Left ventricle myocardium superior (tissue), 1 donor: ENCODE data around the gene TSPAN9. TPM values are rescaled to one million over a fixed set of nuclear protein-coding genes. Genes with fewer than 3 reads are reported as not detected.

Source experiments
- ATAC-seq: fragments of 200-7000 bp; cut with Tn5 transposase; one replicate; pipeline ENCODE4 v1.9.1; 2020; ENCODE audit warnings: mild to moderate bottlenecking, moderate library complexity
- DNase-seq: peaks from one replicate; pipeline ENCODE4 v3.0.0-alpha.2; 2020
- intact Hi-C: fragments of 100-400 bp; cut with micrococcal nuclease; formaldehyde crosslinking; loops from one replicate; pipeline ENCODE4 v1.11.0; 2022
- total RNA-seq: library from RNA; stranded (reverse); fragmentation: NEBNext Ultra II Directional; extraction: Animal tissue kit (Norgen Biotek cat#: 25700); gene quantifications from one replicate; pipeline ENCODE4 v1.2.1, GENCODE V29; 2021
- donor health status: DM: no; HTN: yes; CAD: no; lungs with severe emphysema.

TSPAN9 gene
- total RNA-seq, 1 donor from 2014 or later: 159 TPM

- ATAC-seq (no peak), DNase-seq (no peak)
- intact Hi-C loops: no loop called here
Measured at GRCh38 chr12:3243376-3244084, 166.4 kb downstream of the TSPAN9 start.

GRCh38 chr12:3244219-3244750 lies 167.1 kb downstream of the TSPAN9 start:
- peak; percentile 9 for ATAC-seq
- no peak for DNase-seq
- intact Hi-C loops: no loop called here

GRCh38 chr12:3246253-3246652 lies 169.1 kb downstream of the TSPAN9 start:
- intact Hi-C loops: no loop called here
- no peak for DNase-seq
- no peak for ATAC-seq

DNA sequence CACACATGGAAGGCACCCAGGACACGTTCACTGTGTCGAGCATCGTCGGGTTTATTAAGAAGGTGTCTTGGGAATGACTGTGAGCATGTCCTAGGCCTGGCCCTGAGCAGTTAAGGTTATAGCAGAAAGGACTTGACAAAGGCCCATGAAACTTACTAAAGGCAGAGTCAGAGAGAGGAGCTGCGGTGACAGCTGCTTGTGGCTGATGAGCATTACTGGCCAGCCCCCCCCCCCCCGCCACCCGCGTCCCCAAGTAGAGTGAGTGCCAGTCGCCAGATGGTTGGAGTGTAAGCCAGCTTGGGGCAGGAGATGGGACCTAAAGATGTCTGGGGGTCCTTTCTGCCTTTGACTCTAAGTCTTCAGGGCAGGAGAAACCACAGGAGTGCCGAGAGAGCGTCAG lies 169.9 kb downstream of the TSPAN9 start:
- DNase-seq (no peak), ATAC-seq (no peak)
- intact Hi-C loops: no loop called here

DNA sequence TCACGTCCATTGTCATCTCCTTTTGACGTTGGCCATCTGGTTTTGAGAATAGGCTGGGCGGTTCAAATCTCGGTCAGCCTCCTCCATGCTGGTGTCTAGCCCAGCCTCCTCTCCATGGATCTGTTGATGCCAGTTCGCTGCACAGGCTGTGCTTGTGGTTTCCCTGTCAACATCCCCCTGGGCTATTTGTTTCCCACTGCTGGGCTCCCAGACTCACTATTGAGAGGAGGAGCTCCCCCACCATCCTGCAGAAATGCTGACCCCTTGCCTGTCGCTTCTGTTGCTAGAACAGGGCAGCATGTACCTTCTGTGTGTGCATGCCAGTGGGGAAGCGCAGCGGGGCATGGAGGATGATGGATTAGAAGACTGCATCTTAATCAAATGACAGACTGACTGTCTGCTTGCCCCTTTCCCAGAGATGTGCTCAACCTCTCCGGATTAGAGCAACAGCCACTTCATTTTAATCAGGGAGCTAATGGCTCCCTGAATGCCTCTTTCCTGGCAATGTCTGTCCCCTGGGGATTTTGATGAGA lies 170.5 kb downstream of the TSPAN9 start:
- intact Hi-C loops: no loop called here
- DNase-seq (no peak), ATAC-seq (no peak)

- DNase-seq (no peak), ATAC-seq (no peak)
- intact Hi-C loops: no loop called here
Measured at GRCh38 chr12:3249081-3249800, 172.1 kb downstream of the TSPAN9 start.

DNA sequence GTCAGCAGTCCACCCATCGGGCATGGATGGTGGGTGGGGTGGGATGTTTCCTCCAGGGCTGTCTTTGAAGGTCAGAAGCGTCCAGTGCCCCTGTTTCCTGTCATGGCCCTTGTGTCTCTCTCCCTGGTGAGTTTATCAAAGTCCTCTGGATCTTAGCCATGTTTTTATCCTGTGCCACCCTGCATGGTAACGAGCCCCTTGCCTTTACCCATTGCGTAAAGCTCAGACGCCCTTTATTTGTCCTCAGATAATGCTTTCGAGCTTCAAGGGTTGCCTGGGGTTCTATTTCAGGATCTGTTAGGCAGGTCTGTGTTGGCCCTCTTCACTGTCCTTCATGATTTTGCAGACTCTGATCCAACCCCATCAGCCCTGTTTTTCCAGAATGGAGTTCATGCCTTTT lies 172.9 kb downstream of the TSPAN9 start:
- DNase-seq (no peak), ATAC-seq (peak; percentile 65)
- intact Hi-C loops: loop anchor here (10.0 kb wide), 1 partner anchor 45 kb away; no protein-coding TSS in a partner anchor

DNA sequence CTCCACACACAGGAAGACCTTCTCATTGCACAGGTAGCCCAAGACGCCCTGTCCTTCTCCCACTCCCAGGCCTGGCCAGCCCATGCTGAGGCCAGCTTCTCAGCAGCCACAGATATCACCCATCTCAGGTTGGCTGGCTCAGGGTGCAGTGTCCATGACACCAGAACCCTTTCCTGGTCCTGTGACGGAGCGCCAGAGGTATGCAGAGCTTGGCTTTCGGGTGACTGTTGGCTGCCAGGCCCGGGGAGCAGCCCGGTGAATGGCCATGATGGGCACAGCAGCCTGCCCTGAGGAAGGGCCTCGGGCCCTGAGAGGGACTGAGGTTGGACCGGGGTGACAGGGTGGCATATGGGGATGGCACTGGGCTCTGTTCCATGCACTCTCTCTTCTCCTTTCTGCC lies 173.4 kb downstream of the TSPAN9 start:
- DNase-seq (peak; percentile 88), ATAC-seq (peak; percentile 65)
- intact Hi-C loops: loop anchor here (10.0 kb wide), 1 partner anchor 46 kb away; no protein-coding TSS in a partner anchor

- DNase-seq (no peak), ATAC-seq (no peak)
- intact Hi-C loops: loop anchor here (10.0 kb wide), 1 partner anchor 46 kb away; no protein-coding TSS in a partner anchor
Measured at GRCh38 chr12:3251067-3251466, 173.9 kb downstream of the TSPAN9 start.

DNA sequence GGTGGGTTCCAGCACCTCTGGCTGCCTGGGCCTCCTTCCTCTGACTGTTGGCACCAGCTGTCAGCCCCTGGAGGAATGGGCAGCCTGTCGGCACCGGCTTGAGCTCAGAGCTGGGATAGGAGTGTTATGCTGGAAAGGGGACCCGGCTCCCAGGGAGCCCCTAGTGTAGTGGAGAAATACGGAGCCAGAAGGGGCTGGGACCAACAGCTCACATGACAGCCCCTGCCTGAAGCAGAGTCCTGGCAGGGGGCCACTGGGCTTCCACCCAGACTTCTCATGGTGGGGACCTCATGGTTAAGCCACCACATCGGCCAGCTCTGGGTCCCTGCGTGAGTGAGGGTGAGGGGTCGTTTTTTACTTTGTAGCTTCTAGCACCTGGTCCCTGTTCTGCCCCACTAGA lies 174.5 kb downstream of the TSPAN9 start:
- intact Hi-C loops: loop anchor here (10.0 kb wide), 1 partner anchor 47 kb away; no protein-coding TSS in a partner anchor
- ATAC-seq: peak; percentile 2

DNA sequence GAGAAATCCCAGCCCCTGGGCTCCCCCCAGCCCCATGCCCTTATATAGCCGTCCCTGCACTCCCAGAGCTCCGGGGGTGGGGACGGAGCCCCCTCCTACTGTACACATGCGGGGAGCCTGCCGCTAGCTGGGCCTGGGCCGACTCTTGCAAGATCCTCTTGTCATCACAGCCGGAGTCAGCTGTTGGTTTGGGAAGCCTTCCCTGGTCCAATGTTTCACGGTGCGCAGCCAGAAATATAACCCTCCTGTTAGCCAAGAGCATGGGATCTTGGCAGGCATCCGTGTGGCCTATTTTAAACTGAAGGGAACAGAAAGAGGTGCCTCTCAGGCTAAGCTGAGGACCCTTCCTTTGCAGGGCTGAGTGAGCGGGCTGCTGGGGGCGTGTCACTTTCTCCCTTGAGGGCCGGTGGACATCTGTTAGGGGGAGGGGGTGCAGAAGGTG lies 175.3 kb downstream of the TSPAN9 start:
- ATAC-seq (peak; percentile 61), DNase-seq (peak; percentile 92)
- intact Hi-C loops: loop anchor here (10.0 kb wide), 1 partner anchor 48 kb away; no protein-coding TSS in a partner anchor

More for the DNA sequence above, 174.5 kb downstream of the TSPAN9 start:
- peak; percentile 81 for DNase-seq

- intact Hi-C loops: loop anchor here (10.0 kb wide), 1 partner anchor 49 kb away; no protein-coding TSS in a partner anchor
Measured at GRCh38 chr12:3253682-3254275, 176.6 kb downstream of the TSPAN9 start.

GRCh38 chr12:3255057-3255456 lies 177.9 kb downstream of the TSPAN9 start:
- intact Hi-C loops: loop anchor here (10.0 kb wide), 1 partner anchor 50 kb away; no protein-coding TSS in a partner anchor
- ATAC-seq (peak; percentile 28), DNase-seq (peak; percentile 72)

More at GRCh38 chr12:3253682-3254275, 176.6 kb downstream of the TSPAN9 start:
- peak; percentile 79 for DNase-seq
- ATAC-seq: peak; percentile 25

DNA sequence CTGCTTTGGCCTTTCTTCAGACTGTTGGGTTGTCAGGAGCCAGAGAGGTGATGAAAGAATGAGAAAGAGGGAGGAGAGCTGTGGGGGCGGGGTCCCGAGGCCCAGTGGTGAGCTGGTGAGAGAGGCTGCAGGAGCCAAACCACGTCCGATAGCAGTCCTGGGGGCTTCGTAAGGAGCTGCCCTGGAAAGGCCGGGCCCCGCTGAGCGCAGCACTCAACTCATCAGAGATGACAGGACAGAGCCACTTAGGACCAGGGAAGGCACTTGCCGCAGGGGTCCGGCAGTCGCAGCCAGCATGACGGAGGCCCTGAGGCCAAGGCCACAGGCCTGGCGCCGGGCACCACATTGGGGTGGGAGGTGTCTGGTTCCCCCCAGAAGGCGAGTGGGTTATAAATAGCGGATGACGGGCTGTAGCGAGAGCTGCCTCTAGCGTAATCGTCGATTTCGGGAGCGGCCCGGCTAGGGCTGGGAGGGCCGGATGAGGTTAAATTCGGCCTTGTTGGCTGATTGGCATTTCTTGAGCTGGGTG lies 179.0 kb downstream of the TSPAN9 start:
- ATAC-seq (peak; percentile 53), DNase-seq (peak; percentile 79)
- intact Hi-C loops: loop anchor here (10.0 kb wide), 1 partner anchor 51 kb away; no protein-coding TSS in a partner anchor

DNA sequence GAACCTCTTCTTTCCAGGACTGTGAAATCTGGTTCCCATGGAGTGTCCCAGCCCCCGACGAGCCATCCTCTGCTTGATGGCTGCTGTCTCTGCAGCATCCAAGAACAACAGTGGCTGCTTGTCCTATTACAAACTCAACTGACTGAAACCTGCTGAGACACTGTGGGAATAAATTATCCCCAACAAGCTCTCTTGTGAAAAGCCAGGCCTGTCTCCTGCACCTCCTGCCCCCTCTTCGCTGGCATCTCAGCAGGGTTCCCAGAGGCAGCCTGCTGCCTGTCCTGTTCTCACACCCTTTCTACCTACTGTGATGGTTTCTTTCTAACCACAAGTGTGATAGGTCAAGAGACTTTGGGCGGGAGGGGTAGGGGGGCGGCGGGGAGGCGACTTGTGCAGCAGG lies 180.2 kb downstream of the TSPAN9 start:
- intact Hi-C loops: loop anchor here (10.0 kb wide), 1 partner anchor 53 kb away; no protein-coding TSS in a partner anchor

GRCh38 chr12:3259973-3260372 lies 182.8 kb downstream of the TSPAN9 start:
- DNase-seq (no peak), ATAC-seq (no peak)
- intact Hi-C loops: loop anchor here (10.0 kb wide), 1 partner anchor 55 kb away; no protein-coding TSS in a partner anchor

More for the DNA sequence above, 180.2 kb downstream of the TSPAN9 start:
- no peak for DNase-seq
- no peak for ATAC-seq

DNA sequence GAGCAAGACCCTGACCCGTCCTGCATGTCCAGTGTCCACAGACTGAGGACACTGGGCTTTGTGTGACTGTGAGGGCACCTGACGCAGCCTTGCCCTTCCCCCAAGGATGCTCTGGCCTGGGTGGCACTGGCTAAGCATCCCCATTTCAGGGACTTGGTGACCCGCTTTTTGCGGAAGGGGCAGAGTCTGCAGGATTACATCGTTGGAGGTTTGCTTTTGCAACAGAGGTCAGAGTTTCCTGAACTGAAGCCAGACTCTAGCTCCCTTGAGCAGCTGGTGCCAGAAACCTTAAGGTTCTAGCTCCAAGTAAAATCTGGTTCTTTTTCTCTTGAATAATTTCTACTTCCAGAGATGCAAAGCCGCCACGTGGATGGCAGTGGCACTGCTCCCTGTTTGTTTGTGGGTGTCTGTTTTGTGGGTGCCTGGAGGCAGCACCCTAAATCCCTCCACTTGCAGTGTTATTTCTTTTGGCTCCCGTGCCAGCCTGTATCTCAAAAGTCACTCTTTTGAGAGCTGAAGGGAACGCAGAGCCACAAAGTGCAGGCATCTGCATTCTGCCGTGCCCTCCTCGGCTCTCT lies 184.7 kb downstream of the TSPAN9 start:
- intact Hi-C loops: no loop called here
- DNase-seq: no peak
- ATAC-seq: no peak

DNA sequence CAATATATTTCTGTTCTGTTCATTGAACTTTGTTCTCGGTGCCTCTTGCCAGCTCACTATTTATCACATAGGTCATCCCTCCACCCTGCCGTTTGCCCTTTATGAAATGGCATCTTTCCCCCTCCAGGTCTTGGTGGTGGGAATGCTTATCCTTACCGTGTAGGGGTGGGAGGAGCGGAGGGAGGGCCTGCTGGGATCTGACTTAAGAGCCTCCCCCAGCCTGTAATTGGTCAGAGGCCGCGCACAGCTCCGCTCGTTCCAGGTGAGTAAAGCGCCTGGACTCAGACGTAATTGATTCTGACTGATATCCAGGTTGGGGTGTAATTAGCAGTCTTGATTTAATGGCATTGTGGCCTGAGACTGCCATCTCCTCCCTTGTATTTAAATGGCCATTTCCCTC lies 185.3 kb downstream of the TSPAN9 start:
- no peak for DNase-seq
- intact Hi-C loops: no loop called here
- no peak for ATAC-seq
